NCI-H2196 treated with DMSO at 0.1 percent for 48 hours (cell line): ENCODE results near the gene POLR2L.

Experiments
- DNase-seq: peaks from one replicate; lab custom pipeline; 2025; ENCODE audit not compliant: unreplicated experiment; lab: John Stamatoyannopoulos, UW

Gene POLR2L

GRCh38 chr11:828506-829175 is 13.7 kb downstream of the POLR2L start:
- DNase-seq: no peak

GRCh38 chr11:827897-828192 is 14.5 kb downstream of the POLR2L start, which contains the start of gene CRACR2B:
Gene CRACR2B (plus strand): TSS chr11:827919. CDS start chr11:828608, 689 bp downstream.
- no peak for DNase-seq

- DNase-seq: peak; percentile 35
Observed at GRCh38 chr11:827146-827896, 15.0 kb downstream of the POLR2L start.

- no peak for DNase-seq
Observed at GRCh38 chr11:826836-827145, 15.5 kb downstream of the POLR2L start.

GRCh38 chr11:826227-826621 is 16.1 kb downstream of the POLR2L start:
- no peak for DNase-seq

GRCh38 chr11:825366-826226 is 16.7 kb downstream of the POLR2L start:
- DNase-seq: no peak

GRCh38 chr11:824942-825341 is 17.4 kb downstream of the POLR2L start:
- DNase-seq: peak; percentile 34

GRCh38 chr11:824292-824880 is 17.9 kb downstream of the POLR2L start:
- peak; percentile 57 for DNase-seq

- DNase-seq: no peak
Observed at GRCh38 chr11:823441-824291, 18.7 kb downstream of the POLR2L start.

- DNase-seq: no peak
Observed at GRCh38 chr11:821512-822371, 20.6 kb downstream of the POLR2L start.

GRCh38 chr11:820655-821511 is 21.4 kb downstream of the POLR2L start:
- DNase-seq: peak; percentile 20

- DNase-seq: peak; percentile 76
Observed at GRCh38 chr11:819943-820649, 22.2 kb downstream of the POLR2L start.

GRCh38 chr11:819129-819931 is 23.0 kb downstream of the POLR2L start:
- peak; percentile 83 for DNase-seq

- no peak for DNase-seq
Observed at GRCh38 chr11:818396-819128, 23.8 kb downstream of the POLR2L start, which contains the start of gene PNPLA2. Gene PNPLA2 (plus strand): TSS chr11:818914. CDS start chr11:819719, 805 bp downstream.

- no peak for DNase-seq
Observed at GRCh38 chr11:816433-816779, 25.9 kb downstream of the POLR2L start.

- DNase-seq: no peak
Observed at GRCh38 chr11:815675-816432, 26.5 kb downstream of the POLR2L start.
